ACC112 (cell line): ENCODE data around the gene LIPT2.
A peak's percentile ranks its signal among the peaks of the same experiment; 100 is the strongest.

Source experiments
- H2AFZ ChIP-seq: fragments of 200-600 bp; sonication (generic); one replicate; pipeline ENCODE4 v1.6.0; 2017; ENCODE audit warnings: antibody characterized with exemption, low read length; ENCODE audit not compliant: unreplicated experiment
- H3K27ac ChIP-seq: fragments of 200-600 bp; sonication (generic); 2 replicates; pipeline ENCODE4 v1.5.1; 2014; ENCODE audit warnings: low read depth, mild to moderate bottlenecking, antibody characterized with exemption, low read length, moderate library complexity
- H3K27me3 ChIP-seq: fragments of 200-600 bp; sonication (generic); 2 replicates; pipeline ENCODE4 v1.6.1; 2014; ENCODE audit warnings: mild to moderate bottlenecking, antibody characterized with exemption, low read length, moderate library complexity, mixed read lengths; ENCODE audit not compliant: insufficient read depth
- H3K36me3 ChIP-seq: fragments of 200-600 bp; sonication (generic); 2 replicates; pipeline ENCODE4 v1.6.1; 2016; ENCODE audit warnings: mild to moderate bottlenecking, antibody characterized with exemption, low read length, moderate library complexity, mixed read lengths; ENCODE audit not compliant: insufficient read depth
- H3K4me1 ChIP-seq: fragments of 200-600 bp; sonication (generic); one replicate; pipeline ENCODE4 v1.6.1; 2016; ENCODE audit warnings: low read length, mixed read lengths; ENCODE audit not compliant: insufficient read depth, unreplicated experiment, control insufficient read depth
- H3K4me3 ChIP-seq: fragments of 200-600 bp; sonication (generic); 2 replicates; pipeline ENCODE4 v1.5.1; 2014; ENCODE audit warnings: mild to moderate bottlenecking, low read depth, low read length
- H3K79me2 ChIP-seq: fragments of 200-600 bp; sonication (generic); one replicate; pipeline ENCODE4 v1.6.0; 2016; ENCODE audit warnings: low read length; ENCODE audit not compliant: control insufficient read depth, unreplicated experiment, insufficient read depth

Gene LIPT2

DNA sequence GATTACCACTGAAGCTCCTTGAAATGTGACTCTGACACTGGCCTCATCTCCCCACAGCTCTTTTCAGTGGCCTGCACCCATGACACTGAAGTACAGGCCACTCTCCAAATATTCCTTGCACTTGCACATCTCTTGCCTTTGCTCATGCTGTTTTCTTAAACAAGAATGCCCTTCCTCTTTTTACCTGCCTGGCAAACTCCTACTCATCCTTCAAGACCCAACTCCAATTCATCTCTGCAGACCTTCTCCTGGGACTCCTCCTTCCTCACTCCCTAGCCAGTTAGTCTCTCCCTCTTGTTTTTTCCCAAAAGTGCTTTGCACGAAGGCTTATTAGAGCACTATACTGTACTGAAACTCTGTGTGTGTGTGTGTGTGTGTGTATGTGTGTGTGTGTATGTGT lies 28.8 kb downstream of the LIPT2 start:
- Histone ChIP-seq H3K36me3 (no peaks in the 10 kb centered on the region), H2AFZ (no peak overlapping the region), H3K79me2 (no peaks in the 10 kb centered on the region), H3K27me3 (peaks cover 59% of the 10 kb centered on the region), H3K4me1 (peaks cover 13% of the 10 kb centered on the region), H3K4me3 (no peak overlapping the region), H3K27ac (no peak overlapping the region)

DNA sequence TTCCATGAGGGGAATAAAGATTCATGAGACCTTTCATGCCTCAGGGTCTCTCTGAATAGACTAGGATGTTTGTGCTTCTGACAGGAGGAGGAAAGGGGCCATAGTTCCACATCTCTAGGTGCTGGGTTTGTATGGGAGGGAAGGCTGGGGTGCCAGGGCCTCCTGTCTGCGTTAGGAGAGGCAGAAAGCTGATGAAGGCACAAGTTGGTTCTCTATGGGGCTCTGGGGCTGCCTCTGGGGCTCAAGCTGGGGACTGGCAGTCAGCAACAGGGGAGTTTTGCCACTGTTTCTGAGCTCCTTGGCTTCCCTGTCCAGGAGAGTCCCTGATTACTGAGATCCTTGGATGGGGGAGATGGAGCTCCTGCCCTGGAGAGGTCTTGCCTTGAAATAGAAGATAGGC lies 30.3 kb downstream of the LIPT2 start:
- no peaks in the 10 kb centered on the region for H3K79me2 ChIP-seq
- no peak overlapping the region for H2AFZ ChIP-seq
- H3K36me3 ChIP-seq: no peaks in the 10 kb centered on the region
- no peak overlapping the region for H3K27ac ChIP-seq
- H3K27me3 ChIP-seq: peaks cover 45% of the 10 kb centered on the region
- no peak overlapping the region for H3K4me3 ChIP-seq
- peaks cover 13% of the 10 kb centered on the region for H3K4me1 ChIP-seq

DNA sequence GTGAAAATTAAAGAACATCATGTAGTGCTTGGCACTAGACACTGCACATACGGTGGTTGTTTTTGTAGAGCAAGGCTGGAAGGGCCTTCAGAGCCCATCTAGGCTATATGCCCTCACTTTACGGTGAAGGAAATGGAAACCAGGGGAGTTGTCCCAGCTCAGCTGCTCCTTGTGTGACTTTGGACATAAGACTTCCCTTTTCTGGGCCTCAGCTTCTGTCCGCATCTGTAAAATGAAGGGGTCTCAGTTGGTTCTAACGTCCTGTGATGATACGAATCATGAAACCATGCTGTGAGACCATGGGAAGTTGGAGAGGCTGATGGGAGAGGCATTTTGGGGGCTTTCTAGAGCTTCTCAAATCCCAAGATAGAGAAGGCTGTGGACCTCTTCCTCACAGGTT lies 30.9 kb downstream of the LIPT2 start:
- Histone ChIP-seq H3K27ac (no peak overlapping the region), H3K4me1 (peaks cover 13% of the 10 kb centered on the region), H2AFZ (no peak overlapping the region), H3K36me3 (no peaks in the 10 kb centered on the region), H3K4me3 (no peak overlapping the region), H3K27me3 (peaks cover 39% of the 10 kb centered on the region), H3K79me2 (no peaks in the 10 kb centered on the region)

DNA sequence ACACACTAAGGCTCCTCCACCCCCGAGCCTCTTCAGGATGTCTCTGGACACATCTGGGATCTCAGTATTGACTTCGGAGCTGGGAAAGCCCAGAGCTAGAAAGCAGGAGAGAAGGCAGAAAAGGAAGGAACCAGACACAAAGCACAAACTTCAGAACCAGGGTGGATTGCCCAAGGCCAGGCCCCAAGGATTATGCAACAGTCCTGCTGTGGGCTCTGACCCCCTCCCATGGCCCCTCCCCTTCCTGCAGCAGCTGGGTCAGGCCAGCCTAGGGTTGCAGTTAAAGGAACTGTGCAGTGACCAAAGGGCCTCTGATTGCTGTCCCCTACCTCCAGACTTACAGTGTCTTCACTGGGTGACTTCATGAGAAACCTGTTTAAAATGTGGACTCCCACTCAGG lies 31.5 kb downstream of the LIPT2 start:
- H3K36me3 ChIP-seq: no peaks in the 10 kb centered on the region
- peaks cover 33% of the 10 kb centered on the region for H3K27me3 ChIP-seq
- peaks cover 13% of the 10 kb centered on the region for H3K4me1 ChIP-seq
- no peak overlapping the region for H3K27ac ChIP-seq
- H3K4me3 ChIP-seq: peak overlapping the region; percentile 43; the same call in 1 of the 2 replicates
- H2AFZ ChIP-seq: peak overlapping the region; percentile 83
- no peaks in the 10 kb centered on the region for H3K79me2 ChIP-seq

DNA sequence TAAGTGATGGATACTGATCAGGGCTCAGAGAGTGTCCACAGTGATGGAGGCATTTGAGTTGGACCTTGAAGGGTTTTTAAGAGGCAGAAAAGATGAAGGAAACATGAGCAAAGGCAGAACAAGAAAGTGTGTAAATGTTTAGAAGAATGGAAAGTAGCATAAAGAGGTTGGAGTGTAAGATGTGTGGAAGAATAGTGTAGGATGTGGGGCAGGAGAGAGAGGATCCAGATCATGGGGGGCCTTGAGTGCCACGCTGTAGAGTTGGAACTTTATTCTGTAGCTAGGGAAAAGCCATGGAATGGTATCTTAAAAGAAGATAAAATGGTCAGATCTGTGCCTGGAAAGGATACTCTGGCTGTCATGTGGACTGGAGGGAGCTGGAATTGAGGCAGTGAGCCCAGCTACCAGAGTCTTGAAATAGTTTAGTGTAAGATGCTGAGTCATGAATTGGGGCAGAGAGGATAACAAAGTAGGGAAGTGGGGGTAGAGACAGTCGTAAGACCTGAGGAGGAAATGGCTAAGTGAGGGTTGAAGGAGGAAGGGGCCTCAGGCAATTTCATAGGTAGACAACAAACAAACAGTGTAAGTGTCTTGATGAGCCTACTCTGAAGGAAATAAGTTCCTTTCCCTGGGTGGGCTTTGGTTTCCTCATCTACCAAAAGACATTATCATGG lies 32.9 kb downstream of the LIPT2 start:
- Histone ChIP-seq H3K27me3 (peaks cover 19% of the 10 kb centered on the region), H3K36me3 (no peaks in the 10 kb centered on the region), H3K4me1 (peaks cover 13% of the 10 kb centered on the region), H2AFZ (no peak overlapping the region), H3K79me2 (no peaks in the 10 kb centered on the region), H3K4me3 (no peak overlapping the region), H3K27ac (no peak overlapping the region)

DNA sequence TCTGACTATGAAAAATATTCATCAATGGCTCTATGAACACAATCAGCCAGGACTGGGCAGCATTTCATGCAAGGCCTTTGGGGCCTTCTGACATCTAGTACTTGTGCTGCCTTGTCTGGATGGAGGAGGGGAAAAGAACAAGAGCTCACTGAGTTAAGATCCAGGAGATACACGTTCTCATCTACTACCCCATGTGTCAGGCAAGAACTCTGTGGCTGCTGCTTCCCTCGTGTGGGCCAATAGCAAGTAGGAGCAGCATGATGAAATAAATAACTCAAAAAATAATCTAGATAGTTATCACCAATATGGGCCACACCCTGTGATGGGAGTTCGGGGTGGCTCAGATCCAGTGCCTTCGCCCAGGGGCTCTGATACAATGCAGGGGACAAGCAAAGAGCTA lies 33.5 kb downstream of the LIPT2 start:
- H3K4me3 ChIP-seq: no peak overlapping the region

DNA sequence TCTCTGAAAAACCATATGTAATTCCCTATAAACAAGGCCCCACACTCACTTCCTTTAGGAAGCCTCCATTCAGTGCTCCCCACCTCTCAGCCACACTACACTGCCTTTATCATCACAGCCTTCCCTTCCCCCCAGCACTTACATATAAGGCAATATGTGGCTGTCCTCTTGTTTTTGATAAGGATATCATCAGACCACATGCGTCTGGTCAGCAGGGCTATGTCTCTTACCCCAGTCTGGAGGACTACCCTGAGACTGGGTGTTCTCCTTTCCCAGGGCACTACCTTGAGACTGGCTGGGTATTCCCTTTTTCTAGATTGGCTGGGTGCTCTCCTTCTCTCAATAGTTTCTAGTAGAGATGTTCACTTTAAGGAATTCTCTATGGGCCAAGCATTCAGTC lies 33.9 kb downstream of the LIPT2 start:
- Histone ChIP-seq H3K36me3 (no peaks in the 10 kb centered on the region), H3K27ac (no peak overlapping the region), H3K4me3 (no peak overlapping the region), H3K79me2 (no peaks in the 10 kb centered on the region), H3K27me3 (peaks cover 9% of the 10 kb centered on the region), H3K4me1 (peaks cover 13% of the 10 kb centered on the region), H2AFZ (no peak overlapping the region)

More for the DNA sequence above, 33.5 kb downstream of the LIPT2 start:
- Histone ChIP-seq H3K36me3 (no peaks in the 10 kb centered on the region), H3K4me1 (peaks cover 13% of the 10 kb centered on the region), H2AFZ (no peak overlapping the region), H3K27ac (no peak overlapping the region), H3K27me3 (peaks cover 14% of the 10 kb centered on the region), H3K79me2 (no peaks in the 10 kb centered on the region)

DNA sequence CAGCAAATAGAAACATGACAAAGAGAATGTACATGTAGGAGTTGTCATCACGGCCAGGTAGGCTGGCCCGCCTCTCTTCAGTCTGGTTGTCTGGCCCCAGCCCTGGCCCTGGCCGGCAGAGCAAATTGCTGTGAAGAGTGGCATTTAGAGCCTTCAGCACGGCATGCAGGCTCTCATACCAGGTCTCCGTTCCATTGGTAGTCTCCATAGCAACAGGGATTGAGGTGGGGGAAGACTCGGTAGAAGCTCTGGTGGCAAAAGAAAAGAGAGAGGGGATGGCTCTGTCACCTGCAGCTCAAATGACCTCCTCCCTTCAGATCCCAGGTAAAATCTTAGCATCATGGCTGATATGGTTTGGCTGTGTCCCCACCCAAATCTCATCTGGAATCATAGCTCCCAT lies 36.2 kb downstream of the LIPT2 start:
- H2AFZ ChIP-seq: no peak overlapping the region
- H3K79me2 ChIP-seq: no peaks in the 10 kb centered on the region
- H3K4me3 ChIP-seq: no peak overlapping the region
- H3K27ac ChIP-seq: no peak overlapping the region
- H3K27me3 ChIP-seq: no peaks in the 10 kb centered on the region
- peaks cover 12% of the 10 kb centered on the region for H3K4me1 ChIP-seq
- H3K36me3 ChIP-seq: no peaks in the 10 kb centered on the region

DNA sequence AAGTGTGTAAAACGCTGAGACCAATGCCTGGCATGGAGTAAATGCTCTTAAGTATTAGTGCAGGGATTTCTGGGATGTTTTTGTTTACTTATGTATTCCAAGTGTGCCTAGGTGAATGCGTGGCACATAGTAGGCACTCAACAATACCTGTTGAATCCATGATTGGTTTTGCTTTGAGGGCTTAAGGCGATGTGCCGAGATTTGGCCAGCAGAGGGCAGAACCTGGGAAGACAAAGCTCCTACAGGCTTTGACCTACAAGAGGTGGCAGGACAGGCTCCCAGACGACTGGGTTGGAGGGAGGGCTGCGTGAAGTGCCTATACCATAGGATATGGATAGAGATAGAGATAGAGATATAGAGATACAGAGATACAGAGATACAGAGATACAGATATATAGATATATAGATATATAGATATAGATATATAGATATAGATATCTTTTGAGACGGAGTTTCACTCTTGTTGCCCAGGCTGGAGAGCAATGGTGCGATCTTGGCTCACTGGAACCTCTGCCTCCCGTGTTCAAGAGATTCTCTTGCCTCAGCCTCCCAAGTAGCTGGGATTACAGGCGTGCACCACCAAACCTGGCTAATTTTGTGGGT lies 40.0 kb downstream of the LIPT2 start:
- peaks cover 6% of the 10 kb centered on the region for H3K4me1 ChIP-seq
- H3K4me3 ChIP-seq: no peak overlapping the region
- no peak overlapping the region for H2AFZ ChIP-seq
- no peaks in the 10 kb centered on the region for H3K27me3 ChIP-seq
- no peak overlapping the region for H3K27ac ChIP-seq
- no peaks in the 10 kb centered on the region for H3K79me2 ChIP-seq
- no peaks in the 10 kb centered on the region for H3K36me3 ChIP-seq

DNA sequence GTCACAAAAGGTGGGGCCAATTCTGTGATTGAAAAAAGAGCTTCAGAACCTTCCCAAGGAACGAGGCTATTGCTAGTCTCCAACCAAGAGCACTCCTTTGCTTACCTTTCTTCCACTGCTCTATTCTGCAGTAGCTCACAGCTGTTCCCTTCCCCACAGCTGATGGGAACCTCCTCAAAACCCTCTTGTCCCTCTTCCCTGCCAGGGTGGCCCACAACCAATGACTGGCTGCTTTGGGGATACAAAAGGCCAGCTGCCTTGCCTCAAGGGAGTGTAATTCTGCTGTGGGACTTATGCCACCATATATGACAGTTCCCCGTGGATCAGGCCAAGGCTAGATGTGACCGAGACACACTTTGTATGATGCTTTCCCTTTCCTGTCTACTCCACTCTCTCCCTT lies 41.2 kb downstream of the LIPT2 start:
- no peak overlapping the region for H3K4me3 ChIP-seq
- no peaks in the 10 kb centered on the region for H3K79me2 ChIP-seq
- no peak overlapping the region for H3K27ac ChIP-seq
- H2AFZ ChIP-seq: no peak overlapping the region
- no peaks in the 10 kb centered on the region for H3K27me3 ChIP-seq
- H3K4me1 ChIP-seq: peaks cover 6% of the 10 kb centered on the region
- no peaks in the 10 kb centered on the region for H3K36me3 ChIP-seq

DNA sequence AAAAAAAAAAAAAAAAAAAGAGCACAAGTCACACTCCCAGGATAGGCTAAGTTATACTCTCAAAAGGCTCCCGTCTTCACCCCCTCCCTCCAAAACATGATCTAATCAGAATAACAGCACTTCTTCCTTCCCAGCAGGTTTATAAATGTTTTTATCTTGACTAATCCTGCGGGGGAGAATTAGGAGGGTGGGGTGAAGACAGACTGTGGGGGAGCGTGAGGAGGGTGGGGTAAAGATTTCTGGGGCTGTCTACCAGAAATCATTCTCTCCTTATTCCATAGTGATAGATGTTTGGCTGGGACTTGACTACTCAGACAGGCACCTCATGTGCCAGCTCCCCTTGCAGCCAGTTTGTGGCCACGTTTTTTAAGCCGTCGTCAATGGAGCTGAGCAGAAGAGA lies 43.2 kb downstream of the LIPT2 start:
- Histone ChIP-seq H3K4me3 (no peak overlapping the region), H3K79me2 (no peaks in the 10 kb centered on the region), H3K4me1 (peaks cover 6% of the 10 kb centered on the region), H3K27me3 (no peaks in the 10 kb centered on the region), H3K27ac (no peak overlapping the region), H3K36me3 (no peaks in the 10 kb centered on the region), H2AFZ (no peak overlapping the region)
